GM21528 (cell line): Measurements from ENCODE around the gene CACNB1.
"Not testable (repeated sequence)": the region's sequence is repeated elsewhere in the genome, so short reads cannot be mapped to it uniquely, and the experiment has no call there.

Source experiments
- ATAC-seq: cut with Tn5 transposase; IDR thresholded peaks from one replicate; pipeline ENCODE4 v1.9.1; 2021; ENCODE audit warnings: mild to moderate bottlenecking, moderate library complexity; ENCODE audit not compliant: unreplicated experiment, low FRiP score

The CACNB1 gene

GRCh38 chr17:39130205-39130604, 67.3 kb downstream of the CACNB1 start:
- no peak for ATAC-seq

GRCh38 chr17:39129544-39129943, 67.9 kb downstream of the CACNB1 start:
- not testable (repeated sequence) for ATAC-seq

DNA sequence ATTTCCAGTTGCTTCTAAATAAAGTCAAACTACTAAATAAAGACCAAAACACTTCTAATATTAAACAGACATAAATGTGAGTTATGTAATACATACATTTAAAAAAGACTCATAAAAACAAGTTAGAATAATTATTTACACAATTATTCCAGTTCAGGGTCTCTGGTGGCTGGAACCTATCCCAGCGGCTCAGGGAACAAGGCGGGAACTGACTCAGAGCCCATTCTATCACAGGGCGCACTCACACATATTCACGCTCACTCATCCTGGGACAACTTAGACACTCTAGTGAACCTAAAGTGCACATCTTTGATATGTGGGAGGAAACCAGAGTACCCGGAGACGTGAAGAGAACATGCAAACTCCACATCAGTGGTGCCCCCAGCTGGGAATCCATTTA, 71.0 kb downstream of the CACNB1 start:
- ATAC-seq = no peak

DNA sequence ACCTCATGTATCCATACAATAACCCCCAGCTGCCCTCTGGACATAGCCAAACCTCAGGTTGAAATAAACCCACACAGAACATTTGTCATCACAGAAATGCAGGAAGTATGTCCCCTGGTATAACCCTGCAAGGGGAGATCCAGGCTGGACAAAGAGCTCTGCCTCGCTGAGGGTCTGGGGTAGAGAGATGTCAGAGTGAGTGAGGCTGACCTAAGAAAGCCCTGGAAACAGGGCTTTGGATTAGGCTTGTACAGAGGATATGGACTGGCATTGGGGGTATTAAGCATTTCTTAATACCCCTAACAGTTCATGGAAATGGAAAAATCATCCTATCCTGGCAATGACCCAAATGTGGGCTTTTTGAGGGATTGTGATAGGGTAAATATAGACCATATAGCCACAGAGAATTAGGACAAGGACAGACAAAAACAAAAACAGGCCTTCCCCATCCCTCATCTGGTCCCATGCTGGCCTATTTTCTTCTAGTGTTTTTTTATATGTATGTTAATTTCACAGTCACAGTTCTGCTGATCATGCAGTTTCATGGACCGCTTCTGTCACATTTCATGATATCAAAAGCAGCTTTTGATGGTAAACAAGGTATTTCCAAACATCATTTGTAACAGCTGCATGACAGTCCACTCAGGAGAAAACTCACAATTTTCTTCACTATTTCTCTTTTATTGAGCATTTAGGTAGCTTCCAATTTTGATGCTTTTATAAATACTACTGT, 72.2 kb downstream of the CACNB1 start:
- ATAC-seq = no peak

DNA sequence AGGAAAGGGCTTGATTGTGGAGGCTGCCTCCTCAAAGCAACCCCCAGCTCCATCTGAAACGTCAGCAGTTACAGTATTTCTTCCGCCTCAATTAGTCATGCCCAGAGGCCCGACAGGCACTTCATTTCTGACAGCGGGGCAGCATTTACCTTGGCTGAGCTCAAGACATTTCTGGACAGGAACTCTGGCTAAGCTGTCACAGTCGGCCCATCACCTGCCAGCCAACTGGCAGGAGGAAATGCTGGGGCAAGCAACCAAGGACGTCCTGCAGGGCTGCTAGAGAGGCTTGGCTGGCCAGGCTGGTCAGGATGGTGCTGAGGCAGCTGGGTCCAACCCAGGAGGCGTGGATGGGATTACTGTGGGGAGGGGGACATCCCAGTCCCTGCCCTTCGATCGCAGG, 73.8 kb downstream of the CACNB1 start:
- no peak for ATAC-seq
